Right lobe of liver (tissue), 4 donors: ENCODE data around the gene ANO6.

Source experiments
- POLR2A ChIP-seq: fragments of 450-650 bp; IDR thresholded peaks from one replicate; pipeline ENCODE4 v1.6.1; 2017; ENCODE audit warnings: antibody characterized with exemption, mild to moderate bottlenecking
- TF ChIP-seq, protein P1 (sequence below), 4 donors: fragments of 200-600 bp in 3 of 4; fragments of 450-650 bp in 1 of 4; IDR thresholded peaks; one replicate each; pipeline versions ENCODE4 v1.5.1 to v1.8.0; 2016 to 2022; ENCODE audit warnings: antibody characterized with exemption in 4 of 4, mild to moderate bottlenecking in 2 of 4
- donor health status: DM: no; HTN: no; CAD: no.
- donor health status: DM: no; HTN: no; CAD: no.
- donor health status: DM: no; HTN: yes; CAD: no.

DNA sequence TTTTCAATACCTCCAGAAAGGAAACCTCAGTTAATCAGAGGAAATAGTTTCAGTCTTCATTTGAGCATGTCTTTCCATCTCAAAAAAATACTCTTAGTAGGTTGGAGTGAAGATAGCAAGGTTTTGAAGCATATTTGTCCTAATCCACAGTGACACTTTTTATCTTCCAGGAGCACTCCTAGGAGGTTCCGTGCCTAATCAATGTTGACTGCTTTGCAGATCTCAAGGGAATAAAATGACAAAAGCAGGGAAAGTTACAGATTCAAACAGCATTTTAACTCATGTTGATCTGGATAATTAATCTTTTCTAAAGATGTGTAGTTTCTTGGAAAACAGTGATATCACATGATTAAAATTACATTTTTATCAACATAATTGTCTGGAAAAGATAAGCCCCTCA lies 213.9 kb downstream of the ANO6 start:
- no peak for TF ChIP-seq POLR2A
- TF ChIP-seq, protein P1, sequence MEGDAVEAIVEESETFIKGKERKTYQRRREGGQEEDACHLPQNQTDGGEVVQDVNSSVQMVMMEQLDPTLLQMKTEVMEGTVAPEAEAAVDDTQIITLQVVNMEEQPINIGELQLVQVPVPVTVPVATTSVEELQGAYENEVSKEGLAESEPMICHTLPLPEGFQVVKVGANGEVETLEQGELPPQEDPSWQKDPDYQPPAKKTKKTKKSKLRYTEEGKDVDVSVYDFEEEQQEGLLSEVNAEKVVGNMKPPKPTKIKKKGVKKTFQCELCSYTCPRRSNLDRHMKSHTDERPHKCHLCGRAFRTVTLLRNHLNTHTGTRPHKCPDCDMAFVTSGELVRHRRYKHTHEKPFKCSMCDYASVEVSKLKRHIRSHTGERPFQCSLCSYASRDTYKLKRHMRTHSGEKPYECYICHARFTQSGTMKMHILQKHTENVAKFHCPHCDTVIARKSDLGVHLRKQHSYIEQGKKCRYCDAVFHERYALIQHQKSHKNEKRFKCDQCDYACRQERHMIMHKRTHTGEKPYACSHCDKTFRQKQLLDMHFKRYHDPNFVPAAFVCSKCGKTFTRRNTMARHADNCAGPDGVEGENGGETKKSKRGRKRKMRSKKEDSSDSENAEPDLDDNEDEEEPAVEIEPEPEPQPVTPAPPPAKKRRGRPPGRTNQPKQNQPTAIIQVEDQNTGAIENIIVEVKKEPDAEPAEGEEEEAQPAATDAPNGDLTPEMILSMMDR (IDR thresholded peaks at IDR 0.05): no peak
